Spleen (tissue), 7 donors: ENCODE results near the gene PHF11.

Experiments
- CTCF ChIP-seq, 11 experiments: fragments of 200-600 bp in 7 of 11; fragments of 450-650 bp in 4 of 11; sonication (generic) in 4 of 11; IDR thresholded peaks in 8 of 11; conservative IDR thresholded peaks in 3 of 11; 1 replicate in 7 of 11; 2 replicates in 4 of 11; pipeline versions ENCODE4 v1.4.0 to v1.8.0; 2016 to 2021; ENCODE audit warnings: antibody characterized with exemption in 11 of 11, inconsistent platforms in 4 of 11, mild to moderate bottlenecking in 1 of 11
- POLR2A ChIP-seq, 3 donors: fragments of 450-650 bp; IDR thresholded peaks; one replicate each; pipeline ENCODE4 v1.5.1; 2017; ENCODE audit warnings: antibody characterized with exemption in 3 of 3, mild to moderate bottlenecking in 1 of 3
- POLR2AphosphoS5 ChIP-seq, 3 donors: sonication (generic); formaldehyde crosslinking; IDR thresholded peaks; one replicate each; pipeline ENCODE4 v1.5.1; 2017; ENCODE audit warnings: antibody characterized with exemption in 3 of 3
- donor health status: DM: no; HTN: no; CAD: no; lungs with moderate emphysema.
- donor health status: DM: no; HTN: no; CAD: no.
- donor health status: DM: no; HTN: no; CAD: no.

DNA sequence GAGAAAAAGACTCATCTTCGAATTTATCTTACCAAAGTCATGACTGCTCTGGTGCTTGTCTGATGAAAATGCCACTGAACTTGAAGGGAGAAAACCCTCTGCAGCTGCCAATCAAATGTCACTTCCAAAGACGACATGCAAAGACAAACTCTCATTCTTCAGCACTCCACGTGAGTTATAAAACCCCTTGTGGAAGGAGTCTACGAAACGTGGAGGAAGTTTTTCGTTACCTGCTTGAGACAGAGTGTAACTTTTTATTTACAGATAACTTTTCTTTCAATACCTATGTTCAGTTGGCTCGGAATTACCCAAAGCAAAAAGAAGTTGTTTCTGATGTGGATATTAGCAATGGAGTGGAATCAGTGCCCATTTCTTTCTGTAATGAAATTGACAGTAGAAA is 19.2 kb upstream of the PHF11 start:
- TF ChIP-seq CTCF (IDR thresholded peaks at IDR 0.05 in 8 of 11, conservative IDR thresholded peaks at IDR 0.05 in 3 of 11) = no peak
- TF ChIP-seq POLR2A (IDR thresholded peaks at IDR 0.05) = no peak
- no peak for TF ChIP-seq POLR2AphosphoS5 (IDR thresholded peaks at IDR 0.05)
